GM13977 (cell line): Measurements from ENCODE around the gene PLCB1.

ENCODE experiments used
- DNase-seq: peaks from one replicate; pipeline ENCODE4 v3.0.0; 2012; ENCODE audit warnings: low spot score
- CTCF ChIP-seq: IDR thresholded peaks from 2 replicates; pipeline ENCODE4 v1.5.1; 2012; ENCODE audit warnings: mild to moderate bottlenecking, control low read depth; ENCODE audit not compliant: insufficient read depth; ENCODE audit errors: extremely low read depth, missing control alignments
- in situ Hi-C: fragments of 300-500 bp; cut with MboI; formaldehyde crosslinking; loops from one replicate; pipeline ENCODE4 v1.12.0; 2022; ENCODE audit warnings: low sequenced_read_pairs, low pct_unique_long_range_greater_than_20kb, mixed read lengths, inconsistent platforms; ENCODE audit not compliant: unreplicated experiment

PLCB1 gene

GRCh38 chr20:8492173-8492572 lies 360.1 kb downstream of the PLCB1 start:
- DNase-seq: no peak
- in situ Hi-C loops: no loop called here

GRCh38 chr20:8498571-8498970 lies 366.5 kb downstream of the PLCB1 start:
- no peak for DNase-seq
- TF ChIP-seq CTCF: no peak
- in situ Hi-C loops: no loop called here

More at GRCh38 chr20:8492173-8492572, 360.1 kb downstream of the PLCB1 start:
- TF ChIP-seq CTCF: no peak

GRCh38 chr20:8504030-8504429 lies 372.0 kb downstream of the PLCB1 start:
- DNase-seq: no peak
- no peak for TF ChIP-seq CTCF
- in situ Hi-C loops: no loop called here

- no peak for DNase-seq
- no peak for TF ChIP-seq CTCF
- in situ Hi-C loops: no loop called here
These were observed 373.6 kb downstream of the PLCB1 start for GRCh38 chr20:8505476-8506200.

GRCh38 chr20:8507231-8507630 lies 375.2 kb downstream of the PLCB1 start:
- in situ Hi-C loops: no loop called here
- DNase-seq: no peak
- no peak for TF ChIP-seq CTCF

GRCh38 chr20:8509809-8510208 lies 377.7 kb downstream of the PLCB1 start:
- in situ Hi-C loops: no loop called here
- no peak for TF ChIP-seq CTCF
- no peak for DNase-seq
